Neural cell (in vitro differentiated cells): ENCODE measurements around the gene HS1BP3. TPM values are rescaled to one million over a fixed set of nuclear protein-coding genes. Genes with fewer than 3 reads are reported as not detected.

Experiments used
- H2AFZ ChIP-seq: fragments of 200-600, 300-800 bp; sonication (generic), shearing (Covaris generic); 2 replicates; pipeline ENCODE4 v1.6.0; 2014; ENCODE audit warnings: low read depth, mild to moderate bottlenecking, antibody characterized with exemption, low read length, moderate library complexity
- H3F3A ChIP-seq: fragments of 200-600 bp; shearing (Covaris generic); 2 replicates; pipeline ENCODE4 v1.6.1; 2016; ENCODE audit warnings: mild to moderate bottlenecking, moderate library complexity, mixed read lengths, antibody characterized with exemption, low read length; ENCODE audit not compliant: insufficient read depth, poor library complexity, severe bottlenecking
- H3K27ac ChIP-seq: fragments of 200-600, 300-800 bp; sonication (generic), shearing (Covaris generic); 2 replicates; pipeline ENCODE4 v1.5.1; 2014; ENCODE audit warnings: mild to moderate bottlenecking, low read length, moderate library complexity
- H3K27me3 ChIP-seq: fragments of 300-800, 200-600 bp; sonication (generic), shearing (Covaris generic); 2 replicates; pipeline ENCODE4 v1.6.0; 2014; ENCODE audit warnings: mild to moderate bottlenecking, low read depth, low read length, moderate library complexity; ENCODE audit not compliant: insufficient read depth
- H3K36me3 ChIP-seq: fragments of 300-800, 200-600 bp; sonication (generic), shearing (Covaris generic); 2 replicates; pipeline ENCODE4 v1.5.1; 2014; ENCODE audit warnings: mild to moderate bottlenecking, antibody characterized with exemption, low read length, moderate library complexity; ENCODE audit not compliant: insufficient read depth
- H3K4me2 ChIP-seq: fragments of 300-800, 200-600 bp; sonication (generic), shearing (Covaris generic); 2 replicates; pipeline ENCODE4 v1.6.0; 2014; ENCODE audit warnings: mild to moderate bottlenecking, low read length
- H3K4me3 ChIP-seq: fragments of 300-800, 200-600 bp; sonication (generic), shearing (Covaris generic); 2 replicates; pipeline ENCODE4 v1.5.1; 2014; ENCODE audit warnings: mild to moderate bottlenecking, low read length, moderate library complexity
- H3K79me2 ChIP-seq: fragments of 200-600 bp; shearing (Covaris generic); replicated peaks from 2 replicates; pipeline ENCODE4 v1.6.0; 2014; ENCODE audit warnings: mild to moderate bottlenecking, low read length, moderate library complexity; ENCODE audit not compliant: insufficient read depth
- H3K9ac ChIP-seq: fragments of 300-800, 200-600 bp; sonication (generic), shearing (Covaris generic); 2 replicates; pipeline ENCODE4 v1.6.1; 2016; ENCODE audit warnings: mild to moderate bottlenecking, low read length, mixed read lengths
- H3K9me2 ChIP-seq: fragments of 200-600 bp; shearing (Covaris generic); 2 replicates; pipeline ENCODE4 v1.6.1; 2016; ENCODE audit warnings: mild to moderate bottlenecking, low read length, mixed read lengths; ENCODE audit not compliant: insufficient read depth
- H3K9me3 ChIP-seq: fragments of 200-600, 300-800 bp; sonication (generic), shearing (Covaris generic); 2 replicates; pipeline ENCODE4 v1.6.1; 2016; ENCODE audit warnings: mild to moderate bottlenecking, mixed run types, low read length, moderate library complexity, mixed read lengths
- H4K20me1 ChIP-seq: fragments of 200-600 bp; shearing (Covaris generic); 2 replicates; pipeline ENCODE4 v1.6.1; 2016; ENCODE audit warnings: mild to moderate bottlenecking, mixed run types; ENCODE audit not compliant: insufficient read depth
- CTCF ChIP-seq: fragments of 450-650 bp; IDR thresholded peaks from 2 replicates; pipeline ENCODE4 v1.5.1; 2014; ENCODE audit warnings: antibody characterized with exemption, mild to moderate bottlenecking, moderate library complexity; ENCODE audit not compliant: poor library complexity, severe bottlenecking
- EP300 ChIP-seq: fragments of 450-650 bp; conservative IDR thresholded peaks from 2 replicates; pipeline ENCODE4 v1.6.1; 2014; ENCODE audit warnings: antibody characterized with exemption, mild to moderate bottlenecking, moderate library complexity; ENCODE audit not compliant: poor library complexity, severe bottlenecking
- EZH2 ChIP-seq: fragments of 200-600, 300-800 bp; shearing (Covaris generic), sonication (generic); IDR thresholded peaks from 2 replicates; pipeline ENCODE4 v1.6.1; 2014; ENCODE audit warnings: antibody characterized with exemption, low read length, borderline replicate concordance, mild to moderate bottlenecking; ENCODE audit not compliant: insufficient read depth, poor library complexity, severe bottlenecking
- MXI1 ChIP-seq: fragments of 450-650 bp; conservative IDR thresholded peaks from 2 replicates; pipeline ENCODE4 v1.6.1; 2014; ENCODE audit warnings: antibody characterized with exemption, mild to moderate bottlenecking; ENCODE audit not compliant: poor library complexity, severe bottlenecking
- POLR2AphosphoS5 ChIP-seq: IDR thresholded peaks from 2 replicates; pipeline ENCODE4 v1.6.1; 2012
- RAD21 ChIP-seq: fragments of 450-650 bp; conservative IDR thresholded peaks from 2 replicates; pipeline ENCODE4 v1.6.1; 2014; ENCODE audit warnings: antibody characterized with exemption, mild to moderate bottlenecking, moderate library complexity
- REST ChIP-seq: IDR thresholded peaks from 2 replicates; pipeline ENCODE4 v1.6.1; 2012; ENCODE audit warnings: borderline replicate concordance
- SMC3 ChIP-seq: fragments of 450-650 bp; conservative IDR thresholded peaks from 2 replicates; pipeline ENCODE4 v1.6.1; 2014; ENCODE audit warnings: antibody characterized with exemption, mild to moderate bottlenecking, moderate library complexity; ENCODE audit not compliant: poor library complexity
- TAF1 ChIP-seq: IDR thresholded peaks from 2 replicates; pipeline ENCODE4 v1.6.1; 2012; ENCODE audit warnings: low read depth
- polyA plus RNA-seq: library from polyadenylated mRNA; depleted of rRNA; stranded (reverse); fragments of >200 nt; gene quantifications from 2 replicates; pipeline ENCODE4 v1.2.3, GENCODE V29; 2014

Gene HS1BP3
- polyA plus RNA-seq, 1 donor from 2014 or later, result 8.9 TPM

DNA sequence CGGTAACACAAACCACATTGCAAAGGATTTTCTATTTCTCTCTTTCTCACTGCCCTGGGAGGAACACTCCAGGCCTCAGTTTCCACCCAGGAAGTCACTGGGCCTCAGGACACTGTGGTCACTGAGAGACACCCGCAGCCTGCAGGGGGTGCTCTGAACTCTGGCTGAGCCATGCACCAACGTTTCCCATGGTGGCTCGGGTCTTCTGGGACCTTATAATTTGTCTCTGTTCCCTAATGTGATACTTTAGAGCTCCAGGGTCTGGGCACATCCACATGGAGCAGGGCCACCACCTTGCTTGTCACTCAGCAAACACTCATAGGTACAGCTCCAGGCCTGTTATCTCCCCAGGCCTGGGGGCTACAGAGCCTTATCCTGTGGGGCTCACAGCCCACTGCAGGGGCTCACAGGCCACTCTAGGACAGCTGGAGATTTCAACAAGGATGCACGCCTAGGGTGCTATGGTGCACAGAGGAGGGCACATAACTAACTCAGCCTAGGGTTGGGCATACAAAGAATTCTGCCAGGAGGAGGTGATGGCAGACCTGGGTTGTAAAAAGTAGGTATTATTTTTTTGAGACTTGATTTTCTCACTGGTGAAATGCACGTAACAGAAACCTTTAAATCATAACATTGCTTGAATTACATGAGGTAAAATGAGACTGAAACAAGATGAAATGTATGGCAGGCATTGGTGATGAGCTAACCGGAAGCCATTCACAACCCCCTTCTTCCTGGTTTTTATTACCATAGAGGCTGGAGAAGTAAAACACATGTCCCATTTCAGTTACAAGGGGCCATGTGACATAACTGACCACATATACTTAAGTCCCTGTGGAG, 3.0 kb upstream of the HS1BP3 start:
- no peaks in the 10 kb centered on the region for H3K9me2 ChIP-seq
- no peak overlapping the region for H3K9ac ChIP-seq
- TF ChIP-seq EP300, result no peak
- TF ChIP-seq RAD21, result no peak
- TF ChIP-seq TAF1, result no peak
- TF ChIP-seq POLR2AphosphoS5, result no peak
- no peak for TF ChIP-seq EZH2
- no peak for TF ChIP-seq REST
- no peak for TF ChIP-seq SMC3
- TF ChIP-seq CTCF, result no peak
- TF ChIP-seq MXI1, result no peak
- no peak overlapping the region for H3K4me3 ChIP-seq
- H3K4me2 ChIP-seq, result no peak overlapping the region
- H2AFZ ChIP-seq, result no peak overlapping the region
- no peaks in the 10 kb centered on the region for H3K27me3 ChIP-seq
- no peaks in the 10 kb centered on the region for H3K36me3 ChIP-seq
- H3K79me2 ChIP-seq, result no peaks in the 10 kb centered on the region
- no peaks in the 10 kb centered on the region for H3F3A ChIP-seq
- H4K20me1 ChIP-seq, result no peaks in the 10 kb centered on the region
- no peak overlapping the region for H3K27ac ChIP-seq
- no peaks in the 10 kb centered on the region for H3K9me3 ChIP-seq

- H3K4me2 ChIP-seq, result no peak overlapping the region
- H4K20me1 ChIP-seq, result no peaks in the 10 kb centered on the region
- H3K27ac ChIP-seq, result no peak overlapping the region
- H3K36me3 ChIP-seq, result no peaks in the 10 kb centered on the region
- no peaks in the 10 kb centered on the region for H3F3A ChIP-seq
- no peaks in the 10 kb centered on the region for H3K9me2 ChIP-seq
- no peaks in the 10 kb centered on the region for H3K9me3 ChIP-seq
- H3K79me2 ChIP-seq, result no peaks in the 10 kb centered on the region
- H3K9ac ChIP-seq, result no peak overlapping the region
- no peak overlapping the region for H3K4me3 ChIP-seq
- TF ChIP-seq REST (no peak), EZH2 (no peak), CTCF (no peak), TAF1 (no peak), SMC3 (no peak), RAD21 (no peak), EP300 (no peak), POLR2AphosphoS5 (no peak), MXI1 (no peak)
- no peak overlapping the region for H2AFZ ChIP-seq
- H3K27me3 ChIP-seq, result no peaks in the 10 kb centered on the region
Measured at GRCh38 chr2:20652673-20653575, 2.0 kb upstream of the HS1BP3 start.
